ENCODE results near the gene COL26A1.

Gene COL26A1

GRCh38 chr7:101362334-101363195 lies at the start of gene COL26A1:
Gene COL26A1, plus strand, starts transcription at chr7:101362875. Its CDS starts 158 bp downstream, at chr7:101363033.
- H3K27ac ChIP-seq, result no peak within 1 kb of the TSS
- TF ChIP-seq ZFX (IDR thresholded peaks at IDR 0.05; ENCODE audit: borderline replicate concordance) (no peak), CTCF (IDR thresholded peaks at IDR 0.05) (no peak)

- TF ChIP-seq CTCF (IDR thresholded peaks at IDR 0.05), result peak; percentile 97
- TF ChIP-seq ZFX (IDR thresholded peaks at IDR 0.05; ENCODE audit: borderline replicate concordance), result no peak
- no peak overlapping the region for H3K27ac ChIP-seq
Observed at GRCh38 chr7:101315336-101315735, 47.3 kb upstream of the COL26A1 start.

- no peak overlapping the region for H3K27ac ChIP-seq
- TF ChIP-seq ZFX (IDR thresholded peaks at IDR 0.05; ENCODE audit: borderline replicate concordance) (no peak), CTCF (IDR thresholded peaks at IDR 0.05) (no peak)
Observed at GRCh38 chr7:101319401-101319800, 43.3 kb upstream of the COL26A1 start.

- H3K27ac ChIP-seq, result peak within 1 kb of the TSS; percentile 77
- TF ChIP-seq CTCF (IDR thresholded peaks at IDR 0.05), result peak; percentile 77
- no peak for TF ChIP-seq ZFX (IDR thresholded peaks at IDR 0.05; ENCODE audit: borderline replicate concordance)
Observed at GRCh38 chr7:101321491-101322401, 40.9 kb upstream of the COL26A1 start, which contains the start of gene IFT22. Gene IFT22, minus strand, starts transcription at chr7:101321812. Its CDS starts 103 bp downstream, at chr7:101321709.

GRCh38 chr7:101328159-101328558 lies 34.5 kb upstream of the COL26A1 start:
- no peak for TF ChIP-seq ZFX (IDR thresholded peaks at IDR 0.05; ENCODE audit: borderline replicate concordance)
- TF ChIP-seq CTCF (IDR thresholded peaks at IDR 0.05), result no peak
- H3K27ac ChIP-seq, result no peak overlapping the region

- no peak for TF ChIP-seq CTCF (IDR thresholded peaks at IDR 0.05)
- TF ChIP-seq ZFX (IDR thresholded peaks at IDR 0.05; ENCODE audit: borderline replicate concordance), result no peak
- no peak overlapping the region for H3K27ac ChIP-seq
Observed at GRCh38 chr7:101330011-101330484, 32.6 kb upstream of the COL26A1 start.
